HL-60 (cell line): ENCODE results near the gene SECISBP2.

Source experiments
- DNase-seq, 2 experiments: peaks; one replicate each; pipeline ENCODE4 v3.0.0-alpha.2; 2010 to 2020; ENCODE audit warnings: low read depth in 1 of 2, low spot score in 1 of 2
- H3K27ac ChIP-seq: fragments of 250-450 bp; sonication (Bioruptor Pico); replicated peaks from 2 replicates; pipeline ENCODE4 v1.5.1; 2020; ENCODE audit warnings: mild to moderate bottlenecking, moderate library complexity
- H3K27me3 ChIP-seq: fragments of 250-450 bp; sonication (Bioruptor Pico); 2 replicates; pipeline ENCODE4 v1.5.1; 2021; ENCODE audit warnings: mild to moderate bottlenecking, moderate library complexity; ENCODE audit not compliant: insufficient read depth, poor library complexity, severe bottlenecking
- H3K4me3 ChIP-seq: replicated peaks from 2 replicates; pipeline ENCODE4 v1.5.1; 2011; ENCODE audit warnings: mild to moderate bottlenecking, control low read depth, low read length; ENCODE audit not compliant: insufficient read depth
- CTCF ChIP-seq: IDR thresholded peaks from one replicate; pipeline ENCODE4 v1.5.1; 2011; ENCODE audit warnings: low read length, control low read depth, inconsistent platforms; ENCODE audit not compliant: insufficient read depth
- GABPA ChIP-seq: IDR thresholded peaks from 2 replicates; pipeline ENCODE4 v1.6.1; 2012; ENCODE audit warnings: low read depth
- POLR2AphosphoS5 ChIP-seq: IDR thresholded peaks from 2 replicates; pipeline ENCODE4 v1.6.1; 2012; ENCODE audit warnings: low read depth
- REST ChIP-seq: IDR thresholded peaks from 2 replicates; pipeline ENCODE4 v1.6.1; 2012; ENCODE audit warnings: low read depth; ENCODE audit not compliant: insufficient replicate concordance
- SPI1 ChIP-seq: IDR thresholded peaks from 2 replicates; pipeline ENCODE4 v1.6.1; 2012; ENCODE audit warnings: low read depth, mild to moderate bottlenecking, borderline replicate concordance

SECISBP2 gene

GRCh38 chr9:89329917-89330316 lies 11.6 kb downstream of the SECISBP2 start:
- no peak overlapping the region for H3K27ac ChIP-seq
- H3K4me3 ChIP-seq: no peak overlapping the region
- no peaks in the 10 kb centered on the region for H3K27me3 ChIP-seq
- no peak for DNase-seq
- TF ChIP-seq GABPA (no peak), REST (peak; percentile 78), CTCF (no peak), POLR2AphosphoS5 (no peak), SPI1 (no peak)

- no peak overlapping the region for H3K4me3 ChIP-seq
- TF ChIP-seq GABPA: no peak
- TF ChIP-seq CTCF: no peak
- no peak for TF ChIP-seq SPI1
- no peak for TF ChIP-seq POLR2AphosphoS5
- TF ChIP-seq REST: no peak
- no peak for DNase-seq
- H3K27me3 ChIP-seq: no peaks in the 10 kb centered on the region
- H3K27ac ChIP-seq: no peak overlapping the region
Measured at GRCh38 chr9:89330513-89330912, 12.2 kb downstream of the SECISBP2 start.

GRCh38 chr9:89339807-89340206 lies 21.5 kb downstream of the SECISBP2 start:
- H3K4me3 ChIP-seq: no peak overlapping the region
- DNase-seq: no peak
- TF ChIP-seq CTCF: no peak
- TF ChIP-seq REST: no peak
- no peaks in the 10 kb centered on the region for H3K27me3 ChIP-seq
- no peak overlapping the region for H3K27ac ChIP-seq
